Measurements from ENCODE around the gene HELQ.

The HELQ gene

GRCh38 chr4:83370640-83370906 lies 85.0 kb downstream of the HELQ start:
- Histone ChIP-seq H3K4me1 (ENCODE audit: low read depth, poor library complexity, severe bottlenecking) (no peaks in the 10 kb centered on the region), H2AFZ (ENCODE audit: low read depth) (no peak overlapping the region), H3K4me2 (no peak overlapping the region)

GRCh38 chr4:83369831-83370639 lies 85.6 kb downstream of the HELQ start:
- H4K20me1 ChIP-seq (ENCODE audit: insufficient read depth) = no peaks in the 10 kb centered on the region
- H3K27me3 ChIP-seq (ENCODE audit: insufficient read depth, low read depth) = no peaks in the 10 kb centered on the region
- no peak for TF ChIP-seq CTCF (conservative IDR thresholded peaks at IDR 0.05; ENCODE audit: low read depth, low read length)
- H3K27ac ChIP-seq = no peak overlapping the region
- H3K36me3 ChIP-seq (ENCODE audit: insufficient read depth) = no peaks in the 10 kb centered on the region
- no peak overlapping the region for H3K4me2 ChIP-seq
- H3K79me2 ChIP-seq (ENCODE audit: insufficient read depth, low read depth) = no peaks in the 10 kb centered on the region
- no peak overlapping the region for H2AFZ ChIP-seq (ENCODE audit: low read depth)
- no peak overlapping the region for H3K9ac ChIP-seq
- H3K4me3 ChIP-seq (IDR thresholded peaks at IDR 0.05; ENCODE audit: insufficient read depth, low read depth, low read length) = no peak overlapping the region
- H3K4me1 ChIP-seq (ENCODE audit: low read depth, poor library complexity, severe bottlenecking) = no peaks in the 10 kb centered on the region

More at GRCh38 chr4:83370640-83370906, 85.0 kb downstream of the HELQ start:
- Histone ChIP-seq H3K9ac (no peak overlapping the region), H3K27ac (no peak overlapping the region), H4K20me1 (ENCODE audit: insufficient read depth) (no peaks in the 10 kb centered on the region), H3K27me3 (ENCODE audit: insufficient read depth, low read depth) (no peaks in the 10 kb centered on the region), H3K79me2 (ENCODE audit: insufficient read depth, low read depth) (no peaks in the 10 kb centered on the region), H3K4me3 (IDR thresholded peaks at IDR 0.05; ENCODE audit: insufficient read depth, low read depth, low read length) (no peak overlapping the region), H3K36me3 (ENCODE audit: insufficient read depth) (no peaks in the 10 kb centered on the region)
- TF ChIP-seq CTCF (conservative IDR thresholded peaks at IDR 0.05; ENCODE audit: low read depth, low read length) = no peak

- Histone ChIP-seq H3K4me3 (IDR thresholded peaks at IDR 0.05; ENCODE audit: insufficient read depth, low read depth, low read length) (no peak overlapping the region), H3K79me2 (ENCODE audit: insufficient read depth, low read depth) (no peaks in the 10 kb centered on the region), H4K20me1 (ENCODE audit: insufficient read depth) (no peaks in the 10 kb centered on the region), H3K27ac (no peak overlapping the region), H3K27me3 (ENCODE audit: insufficient read depth, low read depth) (no peaks in the 10 kb centered on the region), H3K4me2 (no peak overlapping the region), H2AFZ (ENCODE audit: low read depth) (no peak overlapping the region), H3K36me3 (ENCODE audit: insufficient read depth) (no peaks in the 10 kb centered on the region), H3K9ac (no peak overlapping the region), H3K4me1 (ENCODE audit: low read depth, poor library complexity, severe bottlenecking) (peaks cover 11% of the 10 kb centered on the region)
- TF ChIP-seq CTCF (conservative IDR thresholded peaks at IDR 0.05; ENCODE audit: low read depth, low read length) = no peak
These were observed 91.3 kb downstream of the HELQ start for GRCh38 chr4:83364312-83364711.

GRCh38 chr4:83362492-83363329 lies 92.9 kb downstream of the HELQ start:
- Histone ChIP-seq H3K79me2 (ENCODE audit: insufficient read depth, low read depth) (no peaks in the 10 kb centered on the region), H3K4me1 (ENCODE audit: low read depth, poor library complexity, severe bottlenecking) (peaks cover 12% of the 10 kb centered on the region), H3K36me3 (ENCODE audit: insufficient read depth) (no peaks in the 10 kb centered on the region), H4K20me1 (ENCODE audit: insufficient read depth) (no peaks in the 10 kb centered on the region), H3K9ac (no peak overlapping the region), H3K4me2 (no peak overlapping the region), H3K4me3 (IDR thresholded peaks at IDR 0.05; ENCODE audit: insufficient read depth, low read depth, low read length) (no peak overlapping the region), H3K27me3 (ENCODE audit: insufficient read depth, low read depth) (no peaks in the 10 kb centered on the region), H2AFZ (ENCODE audit: low read depth) (no peak overlapping the region), H3K27ac (no peak overlapping the region)
- peak; percentile 61 for TF ChIP-seq CTCF (conservative IDR thresholded peaks at IDR 0.05; ENCODE audit: low read depth, low read length)
